Brain microvascular endothelial cell (primary cell): ENCODE results near the gene PBRM1.
A peak's percentile ranks its signal among the peaks of the same experiment; 100 is the strongest.

Experiments used
- DNase-seq: peaks from one replicate; pipeline ENCODE4 v3.0.0-alpha.2; 2020
- H3K27ac ChIP-seq: fragments of 250-450 bp; sonication (Bioruptor Pico); 2 replicates; pipeline ENCODE4 v1.5.1; 2020; ENCODE audit warnings: mild to moderate bottlenecking, moderate library complexity
- H3K27me3 ChIP-seq: fragments of 250-450 bp; sonication (Bioruptor Pico); replicated peaks from 2 replicates; pipeline ENCODE4 v1.5.1; 2020; ENCODE audit warnings: mild to moderate bottlenecking
- H3K36me3 ChIP-seq: fragments of 250-450 bp; sonication (Bioruptor Pico); replicated peaks from 2 replicates; pipeline ENCODE4 v1.5.1; 2020; ENCODE audit warnings: mild to moderate bottlenecking
- H3K4me3 ChIP-seq: 2 replicates; pipeline ENCODE4 v1.5.1; 2011; ENCODE audit warnings: low read depth, mild to moderate bottlenecking, control low read depth, low read length, moderate library complexity
- CTCF ChIP-seq: IDR thresholded peaks from 2 replicates; pipeline ENCODE4 v1.5.1; 2011; ENCODE audit warnings: low read depth, mild to moderate bottlenecking, moderate library complexity, low read length, control low read depth, inconsistent platforms; ENCODE audit errors: missing control alignments
- in situ Hi-C: cut with HindIII; loops from 2 replicates; pipeline ENCODE4 v1.10.0; 2017; ENCODE audit warnings: low sequenced_read_pairs, low pct_ligation_motif_present

The PBRM1 gene

DNA sequence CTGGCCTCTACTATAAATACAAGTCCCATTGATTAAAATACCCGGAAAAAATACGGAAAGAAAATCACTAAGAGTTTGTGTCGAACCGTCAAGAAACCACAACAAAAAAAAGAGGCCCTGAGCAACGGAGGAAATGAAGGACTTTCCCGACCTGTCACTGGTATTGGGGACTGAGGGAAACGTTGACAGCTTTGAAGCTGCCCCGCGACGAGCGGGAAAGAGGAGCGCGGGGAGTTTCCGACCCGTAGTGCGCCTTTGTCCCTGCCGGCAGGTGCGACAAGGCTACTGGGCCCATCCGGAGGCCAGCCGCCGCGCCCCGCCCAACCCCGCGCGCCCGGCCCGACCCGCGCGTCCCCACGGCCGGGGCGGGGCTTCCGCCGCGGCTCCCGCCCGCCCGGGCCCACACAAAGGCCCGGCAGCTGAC is 416 bp downstream of the PBRM1 start:
- DNase-seq: no peak
- Histone ChIP-seq H3K27ac (peak overlapping the region; percentile 95), H3K4me3 (peak overlapping the region; percentile 89), H3K27me3 (no peaks in the 10 kb centered on the region), H3K36me3 (peaks cover 38% of the 10 kb centered on the region)
- TF ChIP-seq CTCF: no peak
- in situ Hi-C loops: no loop called here

- in situ Hi-C loops: no loop called here
- H3K36me3 ChIP-seq: peaks cover 30% of the 10 kb centered on the region
- peak overlapping the region; percentile 89 for H3K4me3 ChIP-seq
- TF ChIP-seq CTCF: no peak
- no peak overlapping the region for H3K27ac ChIP-seq
- no peak for DNase-seq
- no peaks in the 10 kb centered on the region for H3K27me3 ChIP-seq
These were observed 1.5 kb downstream of the PBRM1 start for GRCh38 chr3:52684184-52684583.

- no peak for TF ChIP-seq CTCF
- no peak overlapping the region for H3K27ac ChIP-seq
- peaks cover 30% of the 10 kb centered on the region for H3K36me3 ChIP-seq
- no peak overlapping the region for H3K4me3 ChIP-seq
- DNase-seq: no peak
- H3K27me3 ChIP-seq: no peaks in the 10 kb centered on the region
- in situ Hi-C loops: no loop called here
These were observed 2.1 kb downstream of the PBRM1 start for GRCh38 chr3:52683611-52684010.

DNA sequence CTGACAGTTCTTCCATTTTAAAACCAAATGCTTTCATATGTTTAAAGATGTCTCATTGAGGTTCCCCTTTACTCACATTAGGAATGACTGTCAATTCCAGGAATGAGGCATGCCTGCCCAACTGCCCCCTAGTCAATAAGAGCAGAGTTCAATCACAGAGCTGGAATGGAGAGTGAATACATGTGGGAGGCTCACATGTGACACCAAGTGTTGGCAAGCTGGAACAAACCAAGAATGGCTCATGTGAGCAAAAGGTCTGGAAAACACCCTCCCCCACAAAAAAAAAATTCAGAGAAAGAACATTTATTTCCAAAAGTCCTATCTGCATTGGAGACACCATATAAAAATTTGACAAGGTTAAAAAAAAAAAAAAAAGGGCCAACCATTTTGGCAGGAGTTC is 3.7 kb downstream of the PBRM1 start:
- H3K4me3 ChIP-seq: no peak overlapping the region
- TF ChIP-seq CTCF: peak; percentile 52
- DNase-seq: peak; percentile 74
- H3K36me3 ChIP-seq: peaks cover 28% of the 10 kb centered on the region
- H3K27me3 ChIP-seq: no peaks in the 10 kb centered on the region
- in situ Hi-C loops: no loop called here
- peak overlapping the region; percentile 54 for H3K27ac ChIP-seq

GRCh38 chr3:52681596-52681995 is 4.1 kb downstream of the PBRM1 start:
- Histone ChIP-seq H3K27me3 (no peaks in the 10 kb centered on the region), H3K4me3 (no peak overlapping the region), H3K36me3 (peaks cover 32% of the 10 kb centered on the region), H3K27ac (peak overlapping the region; percentile 54)
- no peak for DNase-seq
- TF ChIP-seq CTCF: no peak
- in situ Hi-C loops: no loop called here

GRCh38 chr3:52679811-52680210 is 5.9 kb downstream of the PBRM1 start:
- TF ChIP-seq CTCF: no peak
- H3K36me3 ChIP-seq: peaks cover 38% of the 10 kb centered on the region
- DNase-seq: no peak
- no peaks in the 10 kb centered on the region for H3K27me3 ChIP-seq
- H3K27ac ChIP-seq: no peak overlapping the region
- H3K4me3 ChIP-seq: no peak overlapping the region
- in situ Hi-C loops: no loop called here
